Activated naive CD4-positive, alpha-beta T cell treated with anti-CD3 and anti-CD28 coated beads, Interleukin-2, amount 10 ng/mL, durations not matched to agents 7 days and 5 days (primary cell): Measurements from ENCODE around the gene ATXN1.
"Not testable (repeated sequence)": the region's sequence is repeated elsewhere in the genome, so short reads cannot be mapped to it uniquely, and the experiment has no call there.

Experiments
- CTCF ChIA-PET: fragments of 350-600 bp; sonication (Branson Sonifier 250); formaldehyde crosslinking; loops from one replicate; lab custom pipeline; 2021; ENCODE audit warnings: antibody characterized with exemption; lab: Charles Lee
- DNase-seq: peaks from one replicate; pipeline ENCODE4 v3.0.0-alpha.2; 2020
- H3K27ac Mint-ChIP-seq: one replicate; pipeline ENCODE4 v1.8.0; 2021; ENCODE audit warnings: mild to moderate bottlenecking, moderate library complexity, mixed read lengths
- H3K27me3 Mint-ChIP-seq: one replicate; pipeline ENCODE4 v1.8.0; 2021; ENCODE audit warnings: mild to moderate bottlenecking, mixed read lengths
- H3K36me3 Mint-ChIP-seq: one replicate; pipeline ENCODE4 v1.8.0; 2021; ENCODE audit warnings: mixed read lengths
- H3K4me1 Mint-ChIP-seq: one replicate; pipeline ENCODE4 v1.8.0; 2021; ENCODE audit warnings: mixed read lengths
- H3K4me3 Mint-ChIP-seq: one replicate; pipeline ENCODE4 v1.8.0; 2021; ENCODE audit warnings: mild to moderate bottlenecking, moderate library complexity, mixed read lengths
- H3K9me3 Mint-ChIP-seq: one replicate; pipeline ENCODE4 v1.8.0; 2021; ENCODE audit warnings: mixed read lengths

Gene ATXN1

DNA sequence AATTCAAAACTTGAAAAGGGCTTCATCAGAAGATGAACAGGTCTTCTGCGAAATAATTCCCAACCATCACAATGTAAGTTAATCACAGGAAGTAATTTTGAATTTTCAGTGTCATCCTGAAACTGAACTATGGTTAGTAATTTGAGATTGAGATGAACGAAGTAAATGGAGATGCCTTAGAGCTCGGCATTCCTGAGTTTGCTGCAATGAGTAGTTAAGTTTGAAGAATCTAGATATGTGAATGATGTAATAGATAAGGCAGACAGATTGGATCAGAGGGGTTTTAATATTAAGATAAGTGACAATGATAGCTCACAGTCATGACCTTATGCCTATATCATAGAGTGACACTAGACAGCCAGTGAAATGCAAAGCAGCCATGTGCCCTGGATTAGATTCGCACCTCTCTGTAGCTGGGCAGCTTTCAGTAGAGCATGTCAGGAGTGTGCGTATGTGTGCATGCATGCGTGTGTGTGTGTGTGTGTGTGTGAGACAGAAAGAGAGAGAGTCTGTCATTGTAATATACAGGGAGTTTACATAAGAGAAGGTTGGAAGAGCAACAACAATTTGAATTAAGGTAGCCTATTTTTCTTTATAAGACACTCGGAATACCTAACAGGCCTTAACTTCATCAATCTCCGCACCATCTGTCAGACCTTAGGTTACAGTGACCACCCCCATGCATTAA, 289.9 kb downstream of the ATXN1 start:
- Mint-ChIP-seq H3K4me1 (peaks cover 67% of the 10 kb centered on the region), H3K36me3 (peaks cover 23% of the 10 kb centered on the region), H3K27ac (peak overlapping the region; percentile 17), H3K4me3 (no peak overlapping the region), H3K9me3 (peaks cover 3% of the 10 kb centered on the region), H3K27me3 (no peaks in the 10 kb centered on the region)
- DNase-seq: no peak
- CTCF ChIA-PET: interaction anchor here (0.9 to 2.0 kb wide), 6 partner anchors 10 to 292 kb away, joined by 3 to 9 read pairs (median 4); no protein-coding TSS in a partner anchor

DNA sequence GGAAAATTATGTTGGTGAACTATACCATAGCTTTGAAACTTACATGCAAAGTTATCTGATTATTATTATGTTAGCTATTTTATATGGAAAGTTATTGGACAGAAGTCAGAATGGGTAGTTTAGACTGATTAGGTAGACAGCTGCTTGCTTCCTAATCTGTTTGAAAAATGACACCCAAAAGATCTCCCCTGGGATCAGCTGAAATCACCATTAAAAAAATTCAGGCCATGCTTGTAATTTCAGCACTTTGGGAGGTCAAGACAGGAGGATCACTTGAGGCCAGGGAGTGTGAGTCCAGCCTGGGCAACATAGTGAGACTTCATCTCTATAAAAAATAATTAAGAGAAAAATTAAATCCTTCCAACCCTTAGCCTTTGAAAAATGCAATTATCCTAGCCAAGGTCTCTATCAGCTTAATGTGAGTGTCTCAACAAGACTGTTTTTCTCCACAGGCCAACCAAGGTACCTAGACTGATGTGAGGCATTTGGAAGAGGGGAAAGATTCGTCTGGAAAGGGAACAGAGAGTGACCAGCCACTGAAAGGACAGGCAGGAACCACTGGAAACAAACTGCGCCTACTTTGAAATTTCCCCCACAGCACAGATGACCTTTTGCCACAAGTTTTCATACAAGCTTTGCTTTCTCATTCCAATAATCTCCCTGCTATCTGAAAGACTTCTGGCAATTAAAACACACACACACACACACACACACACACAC, 290.6 kb downstream of the ATXN1 start:
- no peak for DNase-seq
- Mint-ChIP-seq H3K4me1 (peaks cover 62% of the 10 kb centered on the region), H3K27me3 (no peaks in the 10 kb centered on the region), H3K27ac (peak overlapping the region; percentile 15), H3K4me3 (no peak overlapping the region), H3K36me3 (peaks cover 19% of the 10 kb centered on the region), H3K9me3 (peaks cover 3% of the 10 kb centered on the region)
- CTCF ChIA-PET: interaction anchor here (1.5 to 2.0 kb wide), 5 partner anchors 10 to 293 kb away, joined by 3 to 9 read pairs (median 4); no protein-coding TSS in a partner anchor

DNA sequence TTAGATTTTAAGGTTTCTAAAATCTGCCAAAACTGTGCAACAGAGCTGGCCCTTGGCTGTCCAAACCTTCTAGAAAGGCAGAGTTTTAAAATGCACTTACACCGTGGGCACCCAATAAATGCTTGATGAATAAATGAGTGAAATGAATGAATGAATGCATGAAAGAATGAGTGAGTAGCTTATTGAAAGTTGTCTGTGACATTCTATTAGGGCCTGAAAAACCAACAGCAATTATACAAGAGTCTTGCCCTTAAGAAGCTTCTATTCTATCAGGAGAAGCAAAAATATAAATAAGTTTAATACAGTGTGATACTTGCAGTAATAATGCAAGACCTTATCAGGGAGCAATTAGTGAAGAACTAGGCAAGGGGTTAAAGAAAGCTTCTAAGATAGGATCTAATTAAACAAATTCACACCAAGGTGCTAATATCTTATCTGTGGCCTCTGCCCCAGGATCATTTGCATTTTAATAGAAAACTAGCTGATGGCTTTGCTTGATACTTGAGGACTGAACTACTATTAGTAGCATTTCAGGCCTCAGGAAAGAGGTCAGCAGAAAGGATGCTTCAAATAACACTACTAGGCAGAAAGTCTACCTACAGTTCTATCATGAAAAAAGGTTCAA, 292.2 kb downstream of the ATXN1 start:
- CTCF ChIA-PET: no interaction called here
- peaks cover 47% of the 10 kb centered on the region for H3K4me1 Mint-ChIP-seq
- peaks cover 5% of the 10 kb centered on the region for H3K9me3 Mint-ChIP-seq
- H3K27ac Mint-ChIP-seq: no peak overlapping the region
- peaks cover 21% of the 10 kb centered on the region for H3K36me3 Mint-ChIP-seq
- DNase-seq: no peak
- H3K27me3 Mint-ChIP-seq: no peaks in the 10 kb centered on the region
- H3K4me3 Mint-ChIP-seq: no peak overlapping the region

DNA sequence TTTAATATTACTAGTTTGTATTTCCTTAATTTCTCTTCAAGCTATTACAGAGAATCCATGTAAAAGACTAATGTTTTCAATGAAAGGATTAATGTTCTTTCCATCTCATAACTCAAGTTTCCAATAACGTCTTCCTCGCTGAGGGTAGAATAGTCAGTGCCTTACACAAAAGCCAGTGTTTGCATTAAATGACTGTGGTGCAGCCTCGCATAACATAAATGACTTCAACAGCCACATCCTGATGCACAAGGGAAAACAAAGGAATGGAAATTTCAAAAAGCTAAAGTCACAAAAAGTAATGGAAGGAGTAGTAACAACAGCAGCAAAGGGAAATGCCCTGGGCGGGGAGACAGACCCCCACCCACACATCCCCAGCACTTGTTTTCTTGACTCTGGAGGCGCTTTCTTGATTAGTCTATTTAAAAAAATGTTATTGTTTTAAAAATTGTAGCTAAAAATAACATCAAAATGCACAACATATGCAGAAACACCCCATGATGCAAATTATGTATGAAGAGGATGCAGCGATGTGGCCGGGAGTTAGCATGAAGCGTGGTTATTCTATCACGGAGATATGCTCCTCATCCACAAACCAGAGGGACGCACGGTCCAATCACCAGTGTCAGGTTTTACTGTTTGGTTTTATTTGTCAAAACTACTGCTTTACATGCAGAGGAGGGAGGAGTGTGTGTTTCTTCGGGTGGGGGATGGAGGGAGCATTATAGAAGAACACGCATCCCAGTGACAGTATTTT, 294.3 kb downstream of the ATXN1 start:
- Mint-ChIP-seq H3K4me3 (no peak overlapping the region), H3K4me1 (peaks cover 26% of the 10 kb centered on the region), H3K27ac (no peak overlapping the region), H3K9me3 (peaks cover 14% of the 10 kb centered on the region), H3K36me3 (peaks cover 24% of the 10 kb centered on the region), H3K27me3 (no peaks in the 10 kb centered on the region)
- CTCF ChIA-PET: no interaction called here
- no peak for DNase-seq

DNA sequence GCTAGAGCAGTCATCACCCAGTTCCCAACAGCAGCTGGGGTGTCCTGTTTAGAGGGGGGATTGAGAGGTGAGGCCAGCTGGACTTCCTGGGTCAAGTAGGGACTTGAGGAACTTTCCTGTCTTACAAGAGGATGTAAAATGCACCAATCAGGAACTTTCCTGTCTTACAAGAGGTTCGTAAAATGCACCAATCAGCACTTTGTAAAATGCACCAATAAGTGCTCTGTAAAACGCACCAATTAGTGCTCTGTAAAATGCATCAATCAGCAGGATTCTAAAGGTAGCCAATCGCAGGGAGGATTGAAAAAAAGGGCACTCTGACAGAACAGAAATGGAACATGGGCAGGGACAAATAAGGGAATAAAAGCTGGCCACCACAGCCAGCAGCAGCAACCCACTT, 297.2 kb downstream of the ATXN1 start:
- H3K9me3 Mint-ChIP-seq: peaks cover 18% of the 10 kb centered on the region
- H3K27ac Mint-ChIP-seq: no peak overlapping the region
- H3K27me3 Mint-ChIP-seq: no peaks in the 10 kb centered on the region
- no peak for DNase-seq
- H3K4me3 Mint-ChIP-seq: no peak overlapping the region
- peaks cover 25% of the 10 kb centered on the region for H3K36me3 Mint-ChIP-seq
- CTCF ChIA-PET: no interaction called here
- H3K4me1 Mint-ChIP-seq: peaks cover 9% of the 10 kb centered on the region

DNA sequence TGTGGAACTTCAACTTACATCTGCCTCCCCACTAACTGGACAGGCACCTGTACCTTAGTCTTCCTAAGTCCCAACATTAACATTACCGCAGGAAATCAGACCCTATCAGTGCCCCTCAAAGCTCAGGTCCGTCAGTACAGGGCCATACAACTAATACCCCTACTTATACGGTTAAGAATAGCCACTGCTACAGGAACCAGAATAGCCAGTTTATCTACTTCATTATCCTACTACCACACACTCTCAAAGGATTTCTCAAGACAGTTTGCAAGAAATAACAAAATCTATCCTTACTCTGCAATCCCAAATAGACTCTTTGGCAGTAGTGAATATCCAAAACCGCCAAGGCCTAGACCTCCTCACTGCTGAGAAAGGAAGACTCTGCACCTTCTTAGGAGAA, 298.0 kb downstream of the ATXN1 start:
- Mint-ChIP-seq H3K36me3 (peaks cover 25% of the 10 kb centered on the region), H3K9me3 (peaks cover 18% of the 10 kb centered on the region)
- H3K27me3 Mint-ChIP-seq, DNase-seq, H3K4me3 Mint-ChIP-seq, H3K4me1 Mint-ChIP-seq, H3K27ac Mint-ChIP-seq, CTCF ChIA-PET: not testable (repeated sequence)

DNA sequence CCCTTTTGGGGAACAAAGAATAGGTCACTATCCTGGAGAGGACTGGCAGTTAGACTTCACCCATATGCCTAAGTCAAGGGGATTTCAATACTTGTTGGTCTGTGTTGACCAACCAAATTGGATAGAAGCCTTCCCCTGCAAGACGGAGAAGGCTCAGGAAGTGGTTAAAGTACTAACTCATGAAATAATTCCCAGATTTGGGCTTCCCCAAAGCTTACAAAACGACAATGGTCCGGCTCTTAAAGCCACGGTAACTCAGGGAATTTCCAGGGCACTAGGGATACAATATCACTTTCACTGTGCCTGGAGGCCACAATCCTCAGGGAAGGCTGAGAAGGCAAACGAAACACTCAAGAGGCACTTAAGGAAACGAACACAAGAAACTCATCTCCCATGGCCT, 299.8 kb downstream of the ATXN1 start:
- Mint-ChIP-seq H3K27ac (no peak overlapping the region), H3K36me3 (peaks cover 30% of the 10 kb centered on the region)
- CTCF ChIA-PET: no interaction called here

DNA sequence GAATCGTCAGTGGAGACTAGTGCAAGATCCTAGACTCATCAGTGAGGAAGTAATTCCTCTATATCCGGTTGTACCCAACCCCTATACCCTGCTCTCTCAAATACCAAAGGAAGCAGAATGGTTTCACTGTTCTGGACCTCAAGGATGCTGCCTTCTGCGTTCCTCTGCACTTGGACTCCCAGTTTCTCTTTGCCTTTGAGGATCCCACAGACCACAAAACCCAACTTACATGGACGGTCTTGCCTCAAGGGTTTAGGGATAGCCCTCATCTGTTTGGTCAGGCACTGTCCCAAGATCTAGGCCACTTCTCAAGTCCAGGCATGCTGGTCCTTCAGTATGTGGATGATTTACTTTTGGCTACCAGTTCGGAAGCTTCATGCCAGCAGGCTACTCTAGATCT, 301.8 kb downstream of the ATXN1 start:
- Mint-ChIP-seq H3K36me3 (peaks cover 33% of the 10 kb centered on the region), H3K9me3 (peaks cover 20% of the 10 kb centered on the region)
- CTCF ChIA-PET, H3K4me1 Mint-ChIP-seq, H3K27ac Mint-ChIP-seq, H3K27me3 Mint-ChIP-seq, DNase-seq, H3K4me3 Mint-ChIP-seq: not testable (repeated sequence)

More for the DNA sequence above, 299.8 kb downstream of the ATXN1 start:
- Mint-ChIP-seq H3K4me3 (no peak overlapping the region), H3K27me3 (peaks cover 3% of the 10 kb centered on the region), H3K9me3 (peaks cover 20% of the 10 kb centered on the region), H3K4me1 (no peaks in the 10 kb centered on the region)
- no peak for DNase-seq

DNA sequence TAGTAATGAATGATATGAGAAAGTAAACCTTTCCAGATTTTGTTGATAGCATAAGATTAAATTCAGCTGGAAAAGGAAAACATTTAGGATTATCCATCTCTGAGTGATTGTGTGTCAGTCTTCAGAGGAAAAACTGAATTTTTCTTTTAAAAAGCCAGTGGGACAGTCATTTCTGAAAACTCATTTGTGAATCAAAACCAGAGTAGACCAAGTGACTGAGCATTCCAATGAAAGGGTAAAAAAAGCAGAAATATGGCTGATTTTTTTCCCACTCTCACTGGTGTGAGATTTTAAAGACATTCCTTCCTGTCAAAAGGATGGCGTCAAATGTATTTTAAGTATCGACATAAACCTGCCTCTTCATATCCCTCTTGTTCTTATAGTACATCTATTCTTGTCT, 308.9 kb downstream of the ATXN1 start:
- Mint-ChIP-seq H3K27ac (no peak overlapping the region), H3K36me3 (peaks cover 12% of the 10 kb centered on the region), H3K4me1 (no peaks in the 10 kb centered on the region), H3K9me3 (peaks cover 4% of the 10 kb centered on the region), H3K4me3 (no peak overlapping the region), H3K27me3 (peaks cover 3% of the 10 kb centered on the region)
- no peak for DNase-seq
- CTCF ChIA-PET: no interaction called here

DNA sequence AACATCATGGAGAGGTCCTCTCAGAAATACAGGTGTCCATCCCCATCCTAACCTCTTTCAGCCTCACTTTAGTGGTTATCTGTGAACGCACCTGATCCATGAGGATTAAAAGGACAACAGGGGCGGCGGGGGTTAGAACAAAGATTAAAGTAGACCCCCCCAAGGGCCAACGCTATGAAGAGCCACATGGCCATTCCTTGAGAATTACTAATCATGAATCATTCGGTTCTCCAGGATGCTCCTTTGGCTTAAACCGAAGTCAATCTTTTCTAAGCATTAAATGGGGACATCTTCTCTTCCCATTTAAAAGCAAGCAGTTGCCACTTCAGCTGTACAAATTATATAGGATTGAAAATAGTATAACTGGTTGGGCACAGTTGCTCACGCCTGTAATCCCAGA, 310.4 kb downstream of the ATXN1 start:
- Mint-ChIP-seq H3K4me1 (peaks cover 4% of the 10 kb centered on the region), H3K9me3 (peaks cover 3% of the 10 kb centered on the region), H3K27me3 (no peaks in the 10 kb centered on the region), H3K27ac (no peak overlapping the region), H3K36me3 (peaks cover 3% of the 10 kb centered on the region), H3K4me3 (no peak overlapping the region)
- no peak for DNase-seq
- CTCF ChIA-PET: no interaction called here

DNA sequence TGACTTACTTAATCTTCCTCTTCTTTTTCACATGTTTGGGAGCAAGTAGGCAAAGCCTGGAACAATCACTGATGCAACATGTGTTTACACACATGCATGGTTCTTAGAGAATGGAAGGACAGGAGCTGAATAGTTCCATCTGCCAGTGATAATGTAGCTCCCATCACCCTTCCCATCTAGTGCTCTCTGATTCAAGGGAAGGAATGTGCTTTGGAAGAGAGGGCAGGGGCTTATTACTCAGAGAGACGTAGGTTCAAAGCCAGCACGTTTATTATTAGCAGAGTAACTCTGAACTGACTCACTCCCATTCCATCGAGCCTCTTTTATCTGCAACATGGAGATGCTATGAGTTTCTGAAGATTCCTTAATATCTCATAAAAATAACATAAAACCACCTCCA, 311.0 kb downstream of the ATXN1 start:
- CTCF ChIA-PET: no interaction called here
- H3K27ac Mint-ChIP-seq: no peak overlapping the region
- no peak for DNase-seq

DNA sequence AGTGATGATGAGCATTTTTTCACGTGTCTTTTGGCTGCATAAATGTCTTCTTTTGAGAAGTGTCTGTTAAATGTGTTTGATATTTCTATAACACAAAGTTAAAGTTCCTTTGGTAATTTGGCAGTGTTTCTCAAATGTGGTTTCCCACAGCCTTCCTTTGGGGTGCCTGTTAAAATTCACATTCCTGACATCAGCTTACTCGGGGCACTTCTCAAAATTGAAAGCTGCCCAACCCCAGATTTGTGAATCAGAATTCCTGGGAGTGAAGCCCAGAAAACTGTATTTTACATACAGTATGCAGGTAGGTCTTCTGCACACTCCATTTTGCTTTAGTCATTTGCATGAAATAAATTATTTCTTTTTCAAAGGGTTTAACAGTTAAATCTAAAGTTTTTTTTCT, 315.0 kb downstream of the ATXN1 start:
- H3K36me3 Mint-ChIP-seq: peaks cover 9% of the 10 kb centered on the region
- CTCF ChIA-PET: no interaction called here
- peaks cover 8% of the 10 kb centered on the region for H3K4me1 Mint-ChIP-seq
- no peak for DNase-seq
- no peaks in the 10 kb centered on the region for H3K27me3 Mint-ChIP-seq
- H3K4me3 Mint-ChIP-seq: no peak overlapping the region
- peaks cover 1% of the 10 kb centered on the region for H3K9me3 Mint-ChIP-seq
- peak overlapping the region; percentile 12 for H3K27ac Mint-ChIP-seq

More for the DNA sequence above, 311.0 kb downstream of the ATXN1 start:
- Mint-ChIP-seq H3K4me3 (no peak overlapping the region), H3K27me3 (no peaks in the 10 kb centered on the region), H3K9me3 (peaks cover 1% of the 10 kb centered on the region), H3K36me3 (peaks cover 2% of the 10 kb centered on the region), H3K4me1 (peaks cover 4% of the 10 kb centered on the region)

DNA sequence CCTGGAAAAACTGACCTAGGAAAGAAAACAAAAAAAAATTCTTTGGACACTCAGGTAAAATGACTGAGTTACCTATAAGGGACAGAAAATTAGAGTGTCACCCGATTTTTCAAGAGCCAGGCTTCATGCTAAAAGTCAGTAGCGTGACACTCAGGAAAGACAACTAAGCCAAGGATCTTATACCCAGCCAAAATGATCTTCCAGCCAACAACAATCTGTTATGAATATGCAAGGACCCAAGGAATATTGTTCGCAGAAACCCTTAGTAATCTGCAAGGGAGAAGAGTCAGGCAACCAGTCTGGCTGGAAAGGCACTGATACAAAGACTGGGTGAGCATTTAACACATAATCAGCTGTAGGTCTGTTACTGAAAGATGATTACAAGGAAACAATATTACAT, 319.2 kb downstream of the ATXN1 start:
- H3K4me1 Mint-ChIP-seq: peaks cover 42% of the 10 kb centered on the region
- H3K27ac Mint-ChIP-seq: no peak overlapping the region

DNA sequence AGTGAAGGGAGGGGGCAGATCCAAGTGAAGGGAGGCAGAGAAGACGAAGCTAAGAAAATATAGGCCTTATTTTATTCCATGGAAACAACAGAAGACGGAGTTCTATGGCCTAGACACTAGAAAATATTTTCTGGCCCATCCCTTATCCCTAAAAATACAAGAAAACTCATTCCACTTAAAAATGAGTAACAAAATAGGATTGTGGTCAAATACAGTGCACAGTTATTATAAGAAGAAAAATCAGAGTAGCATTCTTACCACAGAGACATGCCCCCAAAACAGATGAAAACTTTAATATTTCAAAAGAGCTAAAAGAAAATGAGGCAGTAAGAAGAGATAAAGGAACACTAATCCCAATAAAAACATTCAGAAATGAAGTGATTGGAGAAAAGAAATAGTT, 320.0 kb downstream of the ATXN1 start:
- H3K27me3 Mint-ChIP-seq: no peaks in the 10 kb centered on the region
- peaks cover 1% of the 10 kb centered on the region for H3K9me3 Mint-ChIP-seq
- peaks cover 48% of the 10 kb centered on the region for H3K4me1 Mint-ChIP-seq
- CTCF ChIA-PET: no interaction called here
- H3K4me3 Mint-ChIP-seq: no peak overlapping the region
- H3K36me3 Mint-ChIP-seq: peaks cover 28% of the 10 kb centered on the region
- no peak for DNase-seq
- H3K27ac Mint-ChIP-seq: peak overlapping the region; percentile 11

More for the DNA sequence above, 319.2 kb downstream of the ATXN1 start:
- H3K36me3 Mint-ChIP-seq: peaks cover 21% of the 10 kb centered on the region
- H3K27me3 Mint-ChIP-seq: no peaks in the 10 kb centered on the region
- CTCF ChIA-PET: no interaction called here
- no peak for DNase-seq
- no peak overlapping the region for H3K4me3 Mint-ChIP-seq
- H3K9me3 Mint-ChIP-seq: peaks cover 1% of the 10 kb centered on the region
